Smooth muscle cell of bladder (primary cell): ENCODE measurements around the gene STX19. TPM values are rescaled to one million over a fixed set of nuclear protein-coding genes. Genes with fewer than 3 reads are reported as not detected.

Experiments
- total RNA-seq: library from RNA; depleted of rRNA; stranded (reverse); fragments of >200 nt; gene quantifications from 2 replicates; pipeline ENCODE4 v1.2.3, GENCODE V29; 2014

Gene STX19, protein sequence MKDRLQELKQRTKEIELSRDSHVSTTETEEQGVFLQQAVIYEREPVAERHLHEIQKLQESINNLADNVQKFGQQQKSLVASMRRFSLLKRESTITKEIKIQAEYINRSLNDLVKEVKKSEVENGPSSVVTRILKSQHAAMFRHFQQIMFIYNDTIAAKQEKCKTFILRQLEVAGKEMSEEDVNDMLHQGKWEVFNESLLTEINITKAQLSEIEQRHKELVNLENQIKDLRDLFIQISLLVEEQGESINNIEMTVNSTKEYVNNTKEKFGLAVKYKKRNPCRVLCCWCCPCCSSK
- total RNA-seq, result not detected in 2 replicates

GRCh38 chr3:94028093-94028837 is at the start of gene STX19:
TSS of gene STX19 (minus strand) at chr3:94028597. CDS start at chr3:94015269, 13,328 bp downstream.

GRCh38 chr3:94062513-94063404 is 34.4 kb upstream of the STX19 start, which contains the start of the genes DHFR2 and NSUN3:
TSS of gene DHFR2 (minus strand) at chr3:94062916. CDS start at chr3:94061511, 1,405 bp downstream.
TSS of gene NSUN3 (plus strand) at chr3:94063061. CDS start at chr3:94063127, 66 bp downstream.

GRCh38 chr3:93979850-93980676 is 48.3 kb downstream of the STX19 start, which contains the start of gene ARL13B:
TSS of gene ARL13B (plus strand) at chr3:93980155. CDS start at chr3:93980424, 269 bp downstream.

DNA sequence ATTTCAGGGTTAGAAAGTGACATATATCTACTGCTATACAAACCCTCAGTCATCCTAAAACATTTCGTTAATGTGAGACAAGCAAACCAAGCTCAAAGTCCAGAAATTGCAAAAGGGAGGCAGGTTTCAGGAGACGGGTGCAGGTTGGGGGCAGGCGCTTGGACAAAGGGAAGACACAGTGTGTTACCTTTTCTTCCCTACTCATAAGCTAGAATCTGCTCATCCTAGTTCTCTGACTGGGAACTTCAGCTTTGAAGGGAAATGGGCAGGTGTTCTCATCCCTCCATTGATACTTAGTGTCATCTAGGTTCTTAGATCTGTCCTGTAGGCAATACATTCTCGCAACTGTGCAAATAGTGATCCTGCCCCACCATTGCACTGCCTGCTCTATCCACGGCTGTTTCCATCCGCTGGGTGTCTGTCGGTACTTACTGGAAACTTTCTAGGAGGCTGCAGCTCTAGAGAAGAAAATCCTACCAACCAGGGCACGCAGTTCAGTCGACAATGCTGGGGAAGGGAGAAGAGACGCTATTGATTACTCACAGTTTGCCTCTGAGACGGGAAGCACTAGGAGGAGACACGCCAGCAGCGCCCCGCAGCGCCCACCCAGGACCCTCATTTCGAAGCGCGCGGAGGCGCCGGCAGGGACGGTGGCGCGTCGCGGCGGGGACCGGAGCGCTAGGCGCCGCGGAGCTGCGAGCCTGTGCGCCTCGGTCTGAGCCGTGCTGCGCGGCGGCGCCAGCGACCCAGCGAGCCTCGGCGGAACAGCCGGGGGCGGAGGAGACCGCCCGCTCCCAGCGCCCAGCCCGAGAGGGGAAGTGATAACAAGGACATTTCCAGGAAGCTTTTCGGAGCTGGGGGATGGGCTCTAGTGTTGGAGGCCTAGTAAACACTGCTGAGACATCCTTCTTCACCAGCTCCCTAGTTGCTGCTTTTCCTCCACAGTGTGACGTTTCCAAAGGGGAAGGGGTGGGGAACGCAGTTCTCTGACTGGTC is 55.0 kb downstream of the STX19 start, which contains the start of gene PROS1:
TSS of gene PROS1 (minus strand) at position 766 of the 996 bp plus-strand sequence. CDS start at position 619, 147 bp downstream.

Other genes with a start within 250 kb of the STX19 start
- gene PROS1, start 54.7 kb downstream of the STX19 start, total RNA-seq, result 16.9 and 19.2 TPM in 2 replicates
- gene ARL13B, start 48.4 kb downstream of the STX19 start, total RNA-seq, result 7.4 and 9.1 TPM in 2 replicates
- 4.3 and 4.8 TPM in 2 replicates for gene DHFR2, start 34.3 kb upstream of the STX19 start, total RNA-seq
- gene NSUN3, start 34.5 kb upstream of the STX19 start, total RNA-seq, result 11.9 and 13.8 TPM in 2 replicates